ENCODE results near the gene AIG1. TPM values are rescaled to one million over a fixed set of nuclear protein-coding genes. Genes with fewer than 3 reads are reported as not detected.
"Not testable (repeated sequence)": the region's sequence is repeated elsewhere in the genome, so short reads cannot be mapped to it uniquely, and the experiment has no call there.

Gene AIG1
- polyA plus RNA-seq, 1 experiment = 65.1 TPM

DNA sequence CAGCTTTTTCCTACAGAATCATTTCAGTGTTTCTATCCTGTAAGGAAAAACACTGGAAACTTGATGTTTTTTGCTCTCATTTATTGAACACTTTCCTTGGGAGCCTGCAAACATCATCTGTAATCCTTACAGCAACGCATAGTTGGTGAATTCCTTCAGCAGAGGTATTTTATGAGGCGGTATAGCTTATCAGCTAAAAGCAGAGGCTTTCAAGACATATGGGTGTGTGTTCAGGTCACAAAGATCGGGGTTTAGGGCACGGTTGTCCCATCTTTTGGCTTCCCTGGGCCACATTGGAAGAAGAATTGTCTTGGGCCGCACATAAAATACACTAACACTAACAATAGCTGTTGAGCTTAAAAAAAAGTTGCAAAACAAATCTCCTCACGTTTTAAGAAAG is 185.0 kb downstream of the AIG1 start:
- ChIA-PET CTCF (no interaction called here), POLR2A (no interaction called here)
- TF ChIP-seq, protein P1, sequence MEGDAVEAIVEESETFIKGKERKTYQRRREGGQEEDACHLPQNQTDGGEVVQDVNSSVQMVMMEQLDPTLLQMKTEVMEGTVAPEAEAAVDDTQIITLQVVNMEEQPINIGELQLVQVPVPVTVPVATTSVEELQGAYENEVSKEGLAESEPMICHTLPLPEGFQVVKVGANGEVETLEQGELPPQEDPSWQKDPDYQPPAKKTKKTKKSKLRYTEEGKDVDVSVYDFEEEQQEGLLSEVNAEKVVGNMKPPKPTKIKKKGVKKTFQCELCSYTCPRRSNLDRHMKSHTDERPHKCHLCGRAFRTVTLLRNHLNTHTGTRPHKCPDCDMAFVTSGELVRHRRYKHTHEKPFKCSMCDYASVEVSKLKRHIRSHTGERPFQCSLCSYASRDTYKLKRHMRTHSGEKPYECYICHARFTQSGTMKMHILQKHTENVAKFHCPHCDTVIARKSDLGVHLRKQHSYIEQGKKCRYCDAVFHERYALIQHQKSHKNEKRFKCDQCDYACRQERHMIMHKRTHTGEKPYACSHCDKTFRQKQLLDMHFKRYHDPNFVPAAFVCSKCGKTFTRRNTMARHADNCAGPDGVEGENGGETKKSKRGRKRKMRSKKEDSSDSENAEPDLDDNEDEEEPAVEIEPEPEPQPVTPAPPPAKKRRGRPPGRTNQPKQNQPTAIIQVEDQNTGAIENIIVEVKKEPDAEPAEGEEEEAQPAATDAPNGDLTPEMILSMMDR (IDR thresholded peaks at IDR 0.05; ENCODE audit: low read depth, low read length) = no peak
- no peaks in the 10 kb centered on the region for H3K27me3 ChIP-seq (ENCODE audit: control insufficient read depth, insufficient read depth, low read length)
- DNase-seq (ENCODE audit: low read depth, low spot score) = no peak
- no peak overlapping the region for H3K27ac ChIP-seq (ENCODE audit: low read depth, low read length)
- no peaks in the 10 kb centered on the region for H3K9me3 ChIP-seq (ENCODE audit: control insufficient read depth, insufficient read depth, low read length)
- no peak overlapping the region for H3K4me3 ChIP-seq (ENCODE audit: low read depth, low read length)

DNA sequence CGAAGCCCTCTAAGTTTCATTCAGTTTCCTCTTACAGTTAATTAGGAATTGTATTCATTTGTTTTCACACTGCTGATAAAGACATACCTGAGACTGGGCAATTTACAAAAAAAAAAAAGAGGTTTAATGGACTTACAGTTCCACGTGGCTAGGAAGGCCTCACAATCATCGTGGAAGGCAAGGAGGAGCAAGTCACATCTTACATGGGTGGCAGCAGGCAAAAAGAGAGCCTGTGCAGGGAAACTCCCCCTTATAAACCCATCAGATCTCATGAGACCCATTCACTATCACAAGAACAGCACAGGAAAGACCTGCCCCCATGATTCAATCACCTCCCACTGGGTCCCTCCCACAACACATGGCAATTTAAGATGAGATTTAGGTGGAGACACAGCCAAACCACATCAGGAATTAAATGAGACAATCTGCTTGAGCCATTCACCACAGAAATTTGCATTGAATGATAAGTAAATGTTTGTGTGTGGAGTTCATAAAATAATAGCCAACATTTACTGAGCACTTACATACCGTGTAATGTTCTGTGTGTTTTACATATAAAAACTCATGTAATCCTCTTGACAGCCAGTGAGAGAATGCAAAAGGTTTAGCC is 185.6 kb downstream of the AIG1 start:
- H3K9me3 ChIP-seq (ENCODE audit: control insufficient read depth, insufficient read depth, low read length); H3K4me3 ChIP-seq (ENCODE audit: low read depth, low read length); DNase-seq (ENCODE audit: low read depth, low spot score); CTCF ChIA-PET; H3K27me3 ChIP-seq (ENCODE audit: control insufficient read depth, insufficient read depth, low read length); POLR2A ChIA-PET; H3K27ac ChIP-seq (ENCODE audit: low read depth, low read length): not testable (repeated sequence)

DNA sequence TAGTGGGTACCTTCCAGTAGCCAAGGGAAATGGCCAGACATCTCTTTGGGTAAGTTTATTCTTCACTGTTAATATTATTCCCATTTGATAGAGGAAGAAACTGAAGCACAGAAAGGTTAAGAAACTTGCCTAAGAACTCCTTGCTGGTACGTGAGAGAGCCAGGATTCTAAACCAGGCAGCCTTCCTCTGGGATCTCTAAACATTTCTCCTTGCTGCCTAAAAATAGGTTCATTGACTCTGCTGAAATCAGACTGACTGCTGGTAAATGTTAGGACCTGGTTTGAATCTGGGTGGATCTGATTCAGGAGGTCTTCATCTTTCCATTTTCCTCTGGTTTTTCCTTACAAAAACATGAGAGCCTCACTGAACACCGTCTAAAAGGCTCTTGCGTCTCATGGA is 186.9 kb downstream of the AIG1 start:
- Histone ChIP-seq H3K27me3 (ENCODE audit: control insufficient read depth, insufficient read depth, low read length) (no peaks in the 10 kb centered on the region), H3K4me3 (ENCODE audit: low read depth, low read length) (no peak overlapping the region), H3K9me3 (ENCODE audit: control insufficient read depth, insufficient read depth, low read length) (no peaks in the 10 kb centered on the region), H3K27ac (ENCODE audit: low read depth, low read length) (no peak overlapping the region)
- TF ChIP-seq, protein P1 (IDR thresholded peaks at IDR 0.05; ENCODE audit: low read depth, low read length) = no peak
- ChIA-PET POLR2A (no interaction called here), CTCF (no interaction called here)
- no peak for DNase-seq (ENCODE audit: low read depth, low spot score)

DNA sequence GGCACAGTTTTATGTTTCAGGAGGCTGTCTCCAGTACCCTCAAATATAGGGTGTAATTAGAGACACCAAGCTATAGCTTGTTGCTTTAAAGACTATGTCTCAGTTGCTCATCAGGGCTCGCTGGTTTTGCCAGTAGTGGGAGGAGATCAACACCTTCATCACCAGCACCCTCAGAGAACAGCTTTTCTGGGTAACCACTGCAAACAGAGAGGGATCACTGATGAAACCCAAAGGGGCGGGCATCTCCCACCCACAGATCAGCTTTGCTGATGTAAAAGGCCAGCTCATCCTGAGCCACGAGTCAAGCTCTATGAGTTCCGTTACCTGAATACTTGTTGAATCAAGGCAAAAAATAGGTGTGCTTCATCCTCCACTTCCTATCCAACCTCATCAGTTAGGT is 187.7 kb downstream of the AIG1 start:
- Histone ChIP-seq H3K4me3 (ENCODE audit: low read depth, low read length) (no peak overlapping the region), H3K27ac (ENCODE audit: low read depth, low read length) (no peak overlapping the region), H3K9me3 (ENCODE audit: control insufficient read depth, insufficient read depth, low read length) (no peaks in the 10 kb centered on the region), H3K27me3 (ENCODE audit: control insufficient read depth, insufficient read depth, low read length) (no peaks in the 10 kb centered on the region)
- DNase-seq (ENCODE audit: low read depth, low spot score) = no peak
- TF ChIP-seq, protein P1 (IDR thresholded peaks at IDR 0.05; ENCODE audit: low read depth, low read length) = no peak
- ChIA-PET POLR2A (no interaction called here), CTCF (no interaction called here)

DNA sequence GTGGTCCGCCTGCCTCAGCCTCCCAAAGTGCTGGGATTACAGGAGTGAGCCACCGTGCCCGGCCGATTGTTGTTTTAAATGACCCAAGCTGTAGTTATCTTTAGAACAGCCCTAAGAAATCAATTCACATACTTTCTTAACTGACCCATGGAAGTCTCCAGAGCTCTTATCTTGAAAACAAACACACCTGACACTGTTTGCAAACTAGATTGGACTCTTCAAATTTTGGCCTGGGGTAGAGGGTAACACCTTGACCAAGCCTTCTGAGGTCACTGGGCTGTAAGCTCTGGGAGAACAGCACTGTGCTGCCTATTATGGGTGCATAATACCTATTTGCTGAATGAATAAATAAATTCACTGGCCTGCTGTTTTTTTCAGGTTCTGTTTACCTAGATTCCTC is 190.6 kb downstream of the AIG1 start:
- H3K27ac ChIP-seq (ENCODE audit: low read depth, low read length) = no peak overlapping the region
- H3K4me3 ChIP-seq (ENCODE audit: low read depth, low read length) = no peak overlapping the region
- ChIA-PET POLR2A (interaction anchor here (0.6 kb wide), 1 partner anchor 23 kb away, joined by 3 read pairs; no protein-coding TSS in a partner anchor), CTCF (interaction anchor here (0.9 kb wide), 1 partner anchor 177 kb away, joined by 4 read pairs; no protein-coding TSS in a partner anchor)
- TF ChIP-seq, protein P1 (IDR thresholded peaks at IDR 0.05; ENCODE audit: low read depth, low read length) = no peak
- no peaks in the 10 kb centered on the region for H3K27me3 ChIP-seq (ENCODE audit: control insufficient read depth, insufficient read depth, low read length)
- H3K9me3 ChIP-seq (ENCODE audit: control insufficient read depth, insufficient read depth, low read length) = no peaks in the 10 kb centered on the region
- no peak for DNase-seq (ENCODE audit: low read depth, low spot score)

All from AG04450 (cell line).